HepG2 (cell line): Measurements from ENCODE around the gene DNPH1. TPM values are rescaled to one million over a fixed set of nuclear protein-coding genes. Genes with fewer than 3 reads are reported as not detected.

Source experiments
- ATF3 ChIP-seq: sonication (generic); formaldehyde crosslinking; IDR thresholded peaks from 2 replicates; pipeline ENCODE4 v1.4.0; 2020; ENCODE audit warnings: missing genetic modification reagents
- CREB1 ChIP-seq, 2 experiments: fragments of 450-650 bp in 1 of 2; IDR thresholded peaks; 2 replicates each; pipeline ENCODE4 v1.6.1; 2016 to 2017; ENCODE audit warnings: control low read depth in 1 of 2, mild to moderate bottlenecking in 1 of 2, missing compliant biosample characterization in 1 of 2, missing genetic modification characterization in 1 of 2
- IRF9 ChIP-seq: sonication (generic); formaldehyde crosslinking; IDR thresholded peaks from 2 replicates; pipeline ENCODE4 v1.8.0; 2022; ENCODE audit warnings: missing genetic modification reagents, mild to moderate bottlenecking, borderline replicate concordance
- MTF2 ChIP-seq: sonication (generic); formaldehyde crosslinking; IDR thresholded peaks from 2 replicates; pipeline ENCODE4 v1.5.0; 2020; ENCODE audit warnings: missing genetic modification reagents, borderline replicate concordance
- ONECUT2 ChIP-seq: sonication (generic); formaldehyde crosslinking; IDR thresholded peaks from 2 replicates; pipeline ENCODE4 v1.4.0; 2020; ENCODE audit warnings: missing genetic modification reagents
- RNF2 ChIP-seq: fragments of 450-650 bp; conservative IDR thresholded peaks from 2 replicates; pipeline ENCODE4 v1.6.1; 2016; ENCODE audit warnings: low read depth
- RXRB ChIP-seq: IDR thresholded peaks from 2 replicates; pipeline ENCODE4 v1.6.1; 2016; ENCODE audit warnings: borderline replicate concordance, missing genetic modification reagents, missing compliant biosample characterization
- SMAD9 ChIP-seq: sonication (generic); formaldehyde crosslinking; IDR thresholded peaks from 2 replicates; pipeline ENCODE4 v1.5.1; 2020; ENCODE audit warnings: mild to moderate bottlenecking, missing genetic modification reagents
- SUZ12 ChIP-seq: fragments of 150-350 bp; IDR thresholded peaks from 2 replicates; pipeline ENCODE4 v1.6.1; 2014; ENCODE audit warnings: low read depth, low read length
- THYN1 ChIP-seq: sonication (generic); formaldehyde crosslinking; IDR thresholded peaks from 2 replicates; pipeline ENCODE4 v1.8.1; 2023; ENCODE audit warnings: low read depth, mild to moderate bottlenecking, moderate library complexity, missing genetic modification reagents, borderline replicate concordance
- ZNF264 ChIP-seq: sonication (generic); formaldehyde crosslinking; IDR thresholded peaks from 2 replicates; pipeline ENCODE4 v1.4.0; 2020; ENCODE audit warnings: missing genetic modification reagents
- ZSCAN30 ChIP-seq: sonication (generic); formaldehyde crosslinking; IDR thresholded peaks from 2 replicates; pipeline ENCODE4 v1.5.0; 2020; ENCODE audit warnings: mild to moderate bottlenecking, missing genetic modification reagents
- polyA plus RNA-seq, 8 experiments: library from polyadenylated mRNA; depleted of rRNA in 3 of 8; stranded (reverse) in 7 of 8; unstranded in 1 of 8; fragments of >200 nt; fragmentation: Illumina TruSeq in 4 of 8; extraction: Trizol in 4 of 8; gene quantifications; 2 replicates each; pipeline versions ENCODE4 v1.2.1 to v1.2.3, GENCODE V29; 2011 to 2016; ENCODE audit warnings: low read depth in 4 of 8, missing spikeins in 1 of 8, mixed read lengths in 1 of 8; ENCODE audit not compliant: insufficient read depth in 1 of 8
- total RNA-seq, 5 experiments: library from RNA; depleted of rRNA; stranded (reverse); fragments of >200 nt; fragmentation: Illumina TruSeq; extraction: Trizol; gene quantifications; 2 replicates each; pipeline ENCODE4 v1.2.3, GENCODE V29; 2016; ENCODE audit warnings: low read depth in 1 of 5
- TF ChIP-seq, protein P1 (sequence below): sonication (generic); formaldehyde crosslinking; IDR thresholded peaks from 2 replicates; pipeline ENCODE4 v1.4.0; 2020; ENCODE audit warnings: mild to moderate bottlenecking, missing genetic modification reagents
- TF ChIP-seq, protein P2 (sequence below): sonication (generic); formaldehyde crosslinking; IDR thresholded peaks from 2 replicates; pipeline ENCODE4 v1.4.0; 2020; ENCODE audit warnings: missing genetic modification reagents
- TF ChIP-seq, protein P3 (sequence below): sonication (generic); formaldehyde crosslinking; IDR thresholded peaks from 2 replicates; pipeline ENCODE4 v1.8.0; 2022; ENCODE audit warnings: mild to moderate bottlenecking, missing genetic modification reagents, moderate library complexity
- TF ChIP-seq, protein P4 (sequence below): sonication (generic); formaldehyde crosslinking; IDR thresholded peaks from 2 replicates; pipeline ENCODE4 v1.4.0; 2020; ENCODE audit warnings: missing genetic modification reagents, borderline replicate concordance
- TF ChIP-seq, protein P5 (sequence below): sonication (generic); formaldehyde crosslinking; IDR thresholded peaks from 2 replicates; pipeline ENCODE4 v1.4.0; 2020; ENCODE audit warnings: missing genetic modification reagents

The DNPH1 gene
- total and polyA plus RNA-seq, 2 of the 13 experiments (the other 11 are each of a cell fraction or from before 2014, with no cell fraction given), result 56.5 to 75.1 TPM

- TF ChIP-seq, protein P1, sequence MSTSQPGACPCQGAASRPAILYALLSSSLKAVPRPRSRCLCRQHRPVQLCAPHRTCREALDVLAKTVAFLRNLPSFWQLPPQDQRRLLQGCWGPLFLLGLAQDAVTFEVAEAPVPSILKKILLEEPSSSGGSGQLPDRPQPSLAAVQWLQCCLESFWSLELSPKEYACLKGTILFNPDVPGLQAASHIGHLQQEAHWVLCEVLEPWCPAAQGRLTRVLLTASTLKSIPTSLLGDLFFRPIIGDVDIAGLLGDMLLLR (CRISPR knock-in tag), result peak; percentile 73; the same call in 1 of the 2 replicates
- TF ChIP-seq CREB1 (IDR thresholded peaks at IDR 0.05), result no peak
- TF ChIP-seq CREB1 (CRISPR knock-in tag; IDR thresholded peaks at IDR 0.05), result peak; percentile 56; the same call in 1 of the 2 replicates
- TF ChIP-seq, protein P2, sequence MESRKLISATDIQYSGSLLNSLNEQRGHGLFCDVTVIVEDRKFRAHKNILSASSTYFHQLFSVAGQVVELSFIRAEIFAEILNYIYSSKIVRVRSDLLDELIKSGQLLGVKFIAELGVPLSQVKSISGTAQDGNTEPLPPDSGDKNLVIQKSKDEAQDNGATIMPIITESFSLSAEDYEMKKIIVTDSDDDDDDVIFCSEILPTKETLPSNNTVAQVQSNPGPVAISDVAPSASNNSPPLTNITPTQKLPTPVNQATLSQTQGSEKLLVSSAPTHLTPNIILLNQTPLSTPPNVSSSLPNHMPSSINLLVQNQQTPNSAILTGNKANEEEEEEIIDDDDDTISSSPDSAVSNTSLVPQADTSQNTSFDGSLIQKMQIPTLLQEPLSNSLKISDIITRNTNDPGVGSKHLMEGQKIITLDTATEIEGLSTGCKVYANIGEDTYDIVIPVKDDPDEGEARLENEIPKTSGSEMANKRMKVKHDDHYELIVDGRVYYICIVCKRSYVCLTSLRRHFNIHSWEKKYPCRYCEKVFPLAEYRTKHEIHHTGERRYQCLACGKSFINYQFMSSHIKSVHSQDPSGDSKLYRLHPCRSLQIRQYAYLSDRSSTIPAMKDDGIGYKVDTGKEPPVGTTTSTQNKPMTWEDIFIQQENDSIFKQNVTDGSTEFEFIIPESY (CRISPR knock-in tag), result peak; percentile 78; the same call in 1 of the 2 replicates
- TF ChIP-seq RXRB (CRISPR knock-in tag), result no peak; the same call in none of the 2 replicates
- 0 out of 2 replicates have a peak, but pooled peaks have one; percentile 12 for TF ChIP-seq MTF2 (CRISPR knock-in tag)
- TF ChIP-seq SMAD9 (CRISPR knock-in tag), result 0 out of 2 replicates have a peak, but pooled peaks have one; percentile 50
- peak; percentile 98 for TF ChIP-seq SUZ12
- peak; percentile 94 for TF ChIP-seq IRF9 (CRISPR knock-in tag)
- TF ChIP-seq RNF2, result no peak
- TF ChIP-seq, protein P3, sequence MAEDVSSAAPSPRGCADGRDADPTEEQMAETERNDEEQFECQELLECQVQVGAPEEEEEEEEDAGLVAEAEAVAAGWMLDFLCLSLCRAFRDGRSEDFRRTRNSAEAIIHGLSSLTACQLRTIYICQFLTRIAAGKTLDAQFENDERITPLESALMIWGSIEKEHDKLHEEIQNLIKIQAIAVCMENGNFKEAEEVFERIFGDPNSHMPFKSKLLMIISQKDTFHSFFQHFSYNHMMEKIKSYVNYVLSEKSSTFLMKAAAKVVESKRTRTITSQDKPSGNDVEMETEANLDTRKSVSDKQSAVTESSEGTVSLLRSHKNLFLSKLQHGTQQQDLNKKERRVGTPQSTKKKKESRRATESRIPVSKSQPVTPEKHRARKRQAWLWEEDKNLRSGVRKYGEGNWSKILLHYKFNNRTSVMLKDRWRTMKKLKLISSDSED (CRISPR knock-in tag), result no peak
- TF ChIP-seq, protein P4, sequence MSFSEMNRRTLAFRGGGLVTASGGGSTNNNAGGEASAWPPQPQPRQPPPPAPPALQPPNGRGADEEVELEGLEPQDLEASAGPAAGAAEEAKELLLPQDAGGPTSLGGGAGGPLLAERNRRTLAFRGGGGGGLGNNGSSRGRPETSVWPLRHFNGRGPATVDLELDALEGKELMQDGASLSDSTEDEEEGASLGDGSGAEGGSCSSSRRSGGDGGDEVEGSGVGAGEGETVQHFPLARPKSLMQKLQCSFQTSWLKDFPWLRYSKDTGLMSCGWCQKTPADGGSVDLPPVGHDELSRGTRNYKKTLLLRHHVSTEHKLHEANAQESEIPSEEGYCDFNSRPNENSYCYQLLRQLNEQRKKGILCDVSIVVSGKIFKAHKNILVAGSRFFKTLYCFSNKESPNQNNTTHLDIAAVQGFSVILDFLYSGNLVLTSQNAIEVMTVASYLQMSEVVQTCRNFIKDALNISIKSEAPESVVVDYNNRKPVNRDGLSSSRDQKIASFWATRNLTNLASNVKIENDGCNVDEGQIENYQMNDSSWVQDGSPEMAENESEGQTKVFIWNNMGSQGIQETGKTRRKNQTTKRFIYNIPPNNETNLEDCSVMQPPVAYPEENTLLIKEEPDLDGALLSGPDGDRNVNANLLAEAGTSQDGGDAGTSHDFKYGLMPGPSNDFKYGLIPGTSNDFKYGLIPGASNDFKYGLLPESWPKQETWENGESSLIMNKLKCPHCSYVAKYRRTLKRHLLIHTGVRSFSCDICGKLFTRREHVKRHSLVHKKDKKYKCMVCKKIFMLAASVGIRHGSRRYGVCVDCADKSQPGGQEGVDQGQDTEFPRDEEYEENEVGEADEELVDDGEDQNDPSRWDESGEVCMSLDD (CRISPR knock-in tag), result no peak
- TF ChIP-seq ZNF264 (CRISPR knock-in tag), result no peak
- TF ChIP-seq ZSCAN30 (CRISPR knock-in tag), result no peak
- TF ChIP-seq, protein P5, sequence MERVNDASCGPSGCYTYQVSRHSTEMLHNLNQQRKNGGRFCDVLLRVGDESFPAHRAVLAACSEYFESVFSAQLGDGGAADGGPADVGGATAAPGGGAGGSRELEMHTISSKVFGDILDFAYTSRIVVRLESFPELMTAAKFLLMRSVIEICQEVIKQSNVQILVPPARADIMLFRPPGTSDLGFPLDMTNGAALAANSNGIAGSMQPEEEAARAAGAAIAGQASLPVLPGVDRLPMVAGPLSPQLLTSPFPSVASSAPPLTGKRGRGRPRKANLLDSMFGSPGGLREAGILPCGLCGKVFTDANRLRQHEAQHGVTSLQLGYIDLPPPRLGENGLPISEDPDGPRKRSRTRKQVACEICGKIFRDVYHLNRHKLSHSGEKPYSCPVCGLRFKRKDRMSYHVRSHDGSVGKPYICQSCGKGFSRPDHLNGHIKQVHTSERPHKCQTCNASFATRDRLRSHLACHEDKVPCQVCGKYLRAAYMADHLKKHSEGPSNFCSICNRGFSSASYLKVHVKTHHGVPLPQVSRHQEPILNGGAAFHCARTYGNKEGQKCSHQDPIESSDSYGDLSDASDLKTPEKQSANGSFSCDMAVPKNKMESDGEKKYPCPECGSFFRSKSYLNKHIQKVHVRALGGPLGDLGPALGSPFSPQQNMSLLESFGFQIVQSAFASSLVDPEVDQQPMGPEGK (CRISPR knock-in tag), result peak; percentile 69
- no peak for TF ChIP-seq ONECUT2 (CRISPR knock-in tag)
- no peak for TF ChIP-seq THYN1 (CRISPR knock-in tag)
- TF ChIP-seq ATF3 (CRISPR knock-in tag), result 0 out of 2 replicates have a peak, but pooled peaks have one; percentile 24
Observed at GRCh38 chr6:43247114-43247999, 18.1 kb upstream of the DNPH1 start (continued).
